GM10266 (cell line): ENCODE measurements around the gene HDAC7.

Experiments
- DNase-seq: peaks from one replicate; pipeline ENCODE4 v3.0.0; 2012; ENCODE audit errors: extremely low spot score
- TF ChIP-seq, protein P1 (sequence below): IDR thresholded peaks from 2 replicates; pipeline ENCODE4 v1.5.1; 2012; ENCODE audit warnings: mild to moderate bottlenecking, low read depth; ENCODE audit not compliant: control insufficient read depth, insufficient read depth; ENCODE audit errors: missing control alignments

The HDAC7 gene

DNA sequence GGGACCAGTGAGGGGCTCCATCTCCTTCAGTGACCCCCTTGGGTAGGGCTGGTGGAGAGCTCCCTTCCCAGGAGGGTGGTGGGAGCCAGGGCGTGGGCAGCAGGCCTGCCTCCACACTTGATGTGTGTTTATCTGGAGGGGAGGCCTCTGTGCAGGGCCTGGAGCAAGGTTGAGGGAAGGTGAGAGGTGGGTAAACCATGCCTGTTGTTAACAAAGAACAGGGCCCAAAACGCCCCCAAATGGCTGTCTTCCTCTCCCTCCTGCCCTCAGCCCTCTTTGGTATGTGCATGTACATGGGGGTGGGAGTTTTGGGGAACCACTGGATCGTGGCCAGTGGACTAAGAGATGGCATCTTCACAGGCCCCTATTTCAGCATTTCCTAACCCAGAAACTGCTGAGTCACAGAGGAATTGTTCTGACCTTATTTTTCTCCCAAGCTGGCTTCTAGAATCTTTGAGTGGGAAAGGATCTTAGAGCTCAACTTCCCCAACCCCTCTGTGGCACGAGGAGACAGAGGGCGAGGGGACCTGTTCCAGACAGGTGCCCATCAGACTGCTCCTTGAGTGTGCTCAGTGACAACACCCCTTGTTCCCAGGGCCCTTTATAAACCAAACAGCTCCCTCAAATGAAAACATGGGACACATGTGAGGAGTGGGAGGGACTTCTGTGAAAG lies 43.1 kb downstream of the HDAC7 start:
- no peak for DNase-seq
- TF ChIP-seq, protein P1, sequence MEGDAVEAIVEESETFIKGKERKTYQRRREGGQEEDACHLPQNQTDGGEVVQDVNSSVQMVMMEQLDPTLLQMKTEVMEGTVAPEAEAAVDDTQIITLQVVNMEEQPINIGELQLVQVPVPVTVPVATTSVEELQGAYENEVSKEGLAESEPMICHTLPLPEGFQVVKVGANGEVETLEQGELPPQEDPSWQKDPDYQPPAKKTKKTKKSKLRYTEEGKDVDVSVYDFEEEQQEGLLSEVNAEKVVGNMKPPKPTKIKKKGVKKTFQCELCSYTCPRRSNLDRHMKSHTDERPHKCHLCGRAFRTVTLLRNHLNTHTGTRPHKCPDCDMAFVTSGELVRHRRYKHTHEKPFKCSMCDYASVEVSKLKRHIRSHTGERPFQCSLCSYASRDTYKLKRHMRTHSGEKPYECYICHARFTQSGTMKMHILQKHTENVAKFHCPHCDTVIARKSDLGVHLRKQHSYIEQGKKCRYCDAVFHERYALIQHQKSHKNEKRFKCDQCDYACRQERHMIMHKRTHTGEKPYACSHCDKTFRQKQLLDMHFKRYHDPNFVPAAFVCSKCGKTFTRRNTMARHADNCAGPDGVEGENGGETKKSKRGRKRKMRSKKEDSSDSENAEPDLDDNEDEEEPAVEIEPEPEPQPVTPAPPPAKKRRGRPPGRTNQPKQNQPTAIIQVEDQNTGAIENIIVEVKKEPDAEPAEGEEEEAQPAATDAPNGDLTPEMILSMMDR = no peak

DNA sequence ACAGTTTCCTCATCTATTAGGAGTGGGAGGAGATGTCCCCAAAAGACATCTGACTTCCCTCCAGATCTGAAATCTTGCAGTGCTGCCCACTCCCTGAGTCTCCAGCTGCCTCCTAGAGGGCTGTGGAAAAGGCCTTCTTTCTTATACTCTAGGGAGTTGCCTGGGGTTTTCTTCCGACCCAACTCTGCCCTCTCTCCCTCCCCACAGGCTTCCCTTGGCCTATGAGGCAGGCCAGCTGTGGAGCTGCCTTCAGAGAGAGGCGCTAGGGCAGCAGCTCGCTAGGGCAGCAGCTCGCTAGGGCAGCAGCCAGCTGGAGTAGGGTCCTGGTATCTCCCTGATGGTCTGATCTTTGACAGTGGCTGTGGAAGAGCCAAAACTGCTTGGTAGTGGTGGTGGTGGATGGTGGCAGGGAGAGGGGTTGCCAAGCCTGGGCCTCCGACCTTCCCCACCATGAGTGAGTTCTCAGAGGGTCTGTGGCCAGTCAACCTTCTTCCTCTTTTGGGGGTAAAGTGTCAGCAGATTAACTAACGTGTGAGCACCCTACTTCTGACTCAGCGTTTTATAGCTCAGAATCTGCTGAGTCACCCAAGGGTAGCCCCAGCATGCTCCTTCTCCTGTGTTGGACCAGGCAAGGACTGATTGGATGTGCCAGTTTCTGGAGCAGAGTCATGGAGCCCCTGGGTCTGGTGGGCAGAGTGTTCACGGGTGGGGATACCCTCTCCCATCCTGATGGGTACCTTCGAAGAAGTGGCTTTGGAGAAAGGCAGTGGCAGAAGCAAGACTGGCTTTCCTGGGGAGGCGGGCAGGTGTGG lies 44.4 kb downstream of the HDAC7 start:
- TF ChIP-seq, protein P1 = no peak

DNA sequence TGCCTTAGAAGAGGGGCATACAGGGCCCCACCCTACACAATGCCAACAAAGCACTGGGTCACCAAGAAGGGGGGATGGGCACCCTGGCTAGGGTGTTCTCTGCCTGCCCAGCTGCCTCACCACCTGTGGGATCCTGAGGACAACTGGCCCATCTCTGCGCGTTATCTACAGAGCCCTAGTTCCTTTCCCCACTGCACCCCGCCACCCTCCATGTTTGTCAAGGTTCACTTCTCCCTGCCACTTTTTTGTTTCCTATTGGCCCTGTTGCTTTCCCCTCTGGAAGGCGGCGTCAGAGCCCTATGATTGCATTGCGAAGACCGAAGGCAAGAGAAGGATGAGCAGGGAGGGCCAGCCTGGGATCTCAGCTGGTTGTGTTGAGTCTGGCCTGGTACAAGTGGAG lies 45.0 kb downstream of the HDAC7 start:
- TF ChIP-seq, protein P1 = no peak
- no peak for DNase-seq

More for the DNA sequence above, 44.4 kb downstream of the HDAC7 start:
- DNase-seq = peak; percentile 48

DNA sequence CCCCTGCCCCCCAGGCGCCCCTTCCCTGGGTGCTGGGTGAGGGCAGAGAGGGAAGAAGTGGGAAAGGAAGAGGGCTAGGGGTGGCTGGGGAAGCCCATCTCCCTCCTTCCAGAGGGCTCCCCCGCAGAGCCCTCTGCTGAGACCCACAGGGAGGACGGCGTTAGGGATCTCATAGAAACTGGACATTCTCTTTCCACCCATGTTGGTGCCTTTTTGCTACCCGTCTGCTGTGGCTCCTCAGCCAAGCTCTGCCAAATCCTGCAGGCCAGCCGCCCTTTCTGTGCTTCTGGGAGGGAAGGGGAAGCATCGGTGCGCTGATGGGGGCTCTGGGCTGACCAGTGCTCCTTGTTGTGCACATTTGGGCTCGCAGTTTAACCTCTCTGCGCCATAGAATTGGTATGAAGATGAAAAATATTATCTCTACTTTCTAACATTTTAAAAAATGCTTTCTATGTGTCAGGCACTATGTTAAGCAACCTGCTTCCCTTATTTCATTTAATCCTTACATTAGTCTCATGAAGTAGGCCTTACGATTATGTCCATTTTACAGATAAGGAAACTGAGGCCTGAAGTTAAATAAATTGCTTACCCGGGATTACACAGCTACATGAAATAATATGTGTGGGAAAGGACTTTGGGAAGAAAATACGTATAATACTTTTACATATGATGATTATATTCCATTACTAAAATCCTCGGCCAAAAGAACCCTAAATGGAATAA lies 45.7 kb downstream of the HDAC7 start:
- peak; percentile 47 for DNase-seq
- TF ChIP-seq, protein P1 = no peak

DNA sequence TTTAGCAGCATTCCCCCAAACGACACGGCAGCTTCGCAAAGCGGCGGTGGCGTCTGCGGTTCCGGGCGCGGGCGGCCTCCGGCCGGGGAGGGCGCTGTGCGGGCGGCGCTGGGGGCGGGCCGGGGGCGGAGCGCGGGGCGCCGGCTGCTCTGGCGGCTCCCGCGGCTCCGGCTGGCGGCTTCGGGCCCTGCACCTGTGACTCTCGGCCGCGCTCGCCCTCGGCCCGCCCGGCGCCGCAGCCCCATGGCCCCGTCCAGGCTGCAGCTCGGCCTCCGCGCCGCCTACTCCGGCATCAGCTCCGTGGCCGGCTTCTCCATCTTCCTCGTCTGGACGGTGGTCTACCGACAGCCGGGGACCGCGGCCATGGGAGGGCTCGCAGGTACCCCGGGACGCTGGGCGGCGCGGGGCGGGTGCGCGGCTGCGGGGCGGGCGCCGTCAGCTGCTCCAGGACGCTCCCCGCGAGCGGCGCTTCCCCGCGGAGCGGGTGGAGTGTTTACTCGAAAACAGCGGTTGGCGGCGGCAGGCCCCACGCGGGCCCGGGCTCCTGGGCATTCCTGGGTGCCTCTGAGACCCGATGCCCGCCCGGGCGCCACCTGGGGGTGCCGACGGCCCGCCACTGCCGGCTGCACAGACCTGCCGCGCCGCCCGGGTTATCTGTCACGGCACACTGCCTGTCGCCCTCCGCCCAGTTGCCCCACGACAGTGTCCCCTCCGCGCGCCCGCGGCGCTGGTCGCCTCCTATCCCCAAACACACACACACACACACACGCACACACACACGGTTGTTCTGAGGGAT lies 46.4 kb downstream of the HDAC7 start, which contains the start of gene SLC48A1:
Gene SLC48A1, plus strand, starts transcription at position 177 of the 796 bp plus-strand sequence. Its CDS starts 67 bp downstream, at position 244.
- TF ChIP-seq, protein P1 = peak; percentile 53
- DNase-seq = peak; percentile 94

DNA sequence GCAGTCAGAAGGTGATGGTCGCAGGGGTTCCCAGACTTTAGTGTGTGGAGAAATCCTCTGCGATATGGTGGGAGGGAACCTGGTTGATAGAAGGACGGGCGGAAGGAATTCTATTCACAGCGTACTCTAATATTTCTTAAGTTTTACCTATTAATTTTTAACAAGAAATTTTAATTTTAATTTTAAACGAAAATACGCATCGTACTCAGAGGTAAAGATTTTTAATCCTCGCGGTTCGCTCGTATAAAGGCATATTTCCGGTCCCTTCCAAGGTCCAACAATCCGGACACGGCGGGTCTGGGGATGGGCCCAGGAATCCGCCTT lies 47.0 kb downstream of the HDAC7 start:
- TF ChIP-seq, protein P1 = no peak
- DNase-seq = no peak
